GM21528 (cell line): ENCODE data around the gene TBX20.
"Not testable (repeated sequence)": the region's sequence is repeated elsewhere in the genome, so short reads cannot be mapped to it uniquely, and the experiment has no call there.

ENCODE experiments used
- ATAC-seq: cut with Tn5 transposase; IDR thresholded peaks from one replicate; pipeline ENCODE4 v1.9.1; 2021; ENCODE audit warnings: mild to moderate bottlenecking, moderate library complexity; ENCODE audit not compliant: unreplicated experiment, low FRiP score

Gene TBX20

DNA sequence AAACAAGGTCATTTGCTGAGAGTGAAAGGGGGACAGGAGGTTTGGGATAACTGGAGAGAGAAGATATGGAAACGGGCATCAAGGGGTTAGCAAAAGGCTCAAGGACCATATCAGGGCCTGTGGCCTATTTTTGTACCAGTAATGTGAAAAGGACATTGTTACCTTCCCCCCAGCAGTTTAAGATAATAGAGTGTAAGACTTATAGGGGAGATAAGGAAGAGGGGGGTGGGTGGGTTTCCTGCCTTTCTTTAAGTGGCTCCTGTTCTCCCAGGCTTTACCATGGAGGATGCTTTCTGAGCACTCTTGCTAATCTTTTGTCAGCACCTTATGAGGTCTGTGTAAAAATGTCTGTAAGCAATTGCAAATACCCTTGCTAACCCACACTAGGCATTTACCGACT lies 80.7 kb downstream of the TBX20 start:
- ATAC-seq, result not testable (repeated sequence)

DNA sequence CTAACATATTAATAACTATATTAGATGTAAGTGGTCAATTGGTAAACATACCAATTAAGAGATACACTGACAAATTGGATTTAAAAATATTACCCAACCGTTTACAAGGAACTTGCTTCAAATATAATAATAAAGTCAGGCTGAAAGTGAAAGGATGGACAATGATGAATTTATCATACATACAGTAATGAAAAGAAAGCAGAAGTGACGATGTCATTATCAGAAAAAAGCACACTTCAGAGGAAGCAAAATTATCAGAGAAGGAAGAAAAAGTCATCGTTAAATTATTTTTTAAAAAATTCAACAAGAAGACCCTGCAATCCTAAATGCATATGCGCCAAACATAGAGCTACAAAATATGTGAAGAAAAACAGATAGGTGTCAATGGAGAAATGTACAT lies 81.8 kb downstream of the TBX20 start:
- ATAC-seq, result not testable (repeated sequence)

DNA sequence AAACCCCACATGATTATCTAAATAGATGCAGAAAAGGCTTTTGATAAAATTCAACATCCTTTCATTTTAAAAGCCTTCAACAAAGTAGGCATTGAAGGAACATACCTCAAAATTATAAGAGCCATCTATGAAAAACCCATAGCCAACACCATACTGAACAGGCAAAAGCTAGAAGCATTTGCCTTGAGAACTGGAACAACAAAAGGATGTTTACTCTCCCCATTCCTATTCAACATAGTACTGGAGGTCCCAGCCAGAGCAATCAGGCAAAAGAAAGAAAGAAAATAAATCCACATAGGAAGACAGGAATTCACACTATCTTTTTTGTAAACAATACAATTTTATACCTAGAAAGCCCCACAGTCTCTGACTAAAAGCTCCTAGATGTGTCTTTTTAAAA lies 86.2 kb downstream of the TBX20 start:
- not testable (repeated sequence) for ATAC-seq

DNA sequence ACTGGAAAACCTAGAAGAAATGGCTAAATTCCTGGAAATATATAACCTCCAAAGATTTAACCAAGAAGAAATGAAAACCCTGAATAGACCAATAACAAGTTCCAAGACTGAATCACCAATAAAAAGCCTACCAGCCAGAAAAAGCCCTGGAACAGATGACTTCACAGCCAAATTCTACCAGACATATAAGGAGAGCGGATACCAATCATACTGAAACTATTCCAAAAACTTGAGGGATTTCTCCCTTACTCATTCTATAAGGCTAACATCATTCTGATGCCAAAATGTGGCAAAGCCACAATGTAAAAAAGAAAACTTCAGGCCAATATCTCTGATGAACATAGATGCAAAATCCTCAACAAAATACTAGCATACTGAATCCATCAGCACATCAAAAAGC lies 86.7 kb downstream of the TBX20 start:
- not testable (repeated sequence) for ATAC-seq

DNA sequence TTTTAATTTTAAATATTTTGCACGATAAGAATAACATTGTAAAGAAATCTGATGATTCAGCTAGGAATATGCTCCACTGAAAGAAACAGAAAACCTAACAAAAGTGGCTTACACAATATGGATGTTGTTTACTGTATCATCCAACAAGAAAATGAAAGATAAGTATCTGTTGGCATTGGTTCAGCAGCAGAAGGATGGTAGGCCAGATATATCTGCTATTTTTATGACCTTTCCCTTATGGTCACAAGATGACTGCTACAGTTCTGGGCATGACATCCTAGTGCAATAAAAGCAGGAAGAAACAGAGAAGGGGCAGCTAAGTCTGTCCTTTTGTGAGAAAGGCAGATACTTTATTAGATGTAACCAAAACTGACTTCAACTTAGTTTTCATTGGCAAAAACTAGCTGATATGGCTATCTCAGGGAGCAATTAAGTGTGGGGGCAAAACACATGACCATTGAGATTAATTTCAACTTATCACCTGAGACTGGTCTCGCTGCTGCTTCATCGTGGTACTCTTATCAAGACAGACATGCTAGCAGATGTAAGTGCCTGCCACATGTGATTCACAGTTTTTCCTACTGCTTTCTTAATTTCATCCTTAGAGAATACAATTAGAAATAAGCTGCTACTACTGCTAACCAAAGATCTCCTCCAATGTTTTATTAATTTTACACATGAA lies 92.7 kb downstream of the TBX20 start:
- not testable (repeated sequence) for ATAC-seq
